ENCODE results near the gene TRPM8.

TRPM8 gene

GRCh38 chr2:233915128-233915527 is 2.0 kb upstream of the TRPM8 start:
- no peak for TF ChIP-seq TAF1 (IDR thresholded peaks at IDR 0.05; ENCODE audit: borderline replicate concordance, insufficient read depth, low read length)
- TF ChIP-seq, protein P1, sequence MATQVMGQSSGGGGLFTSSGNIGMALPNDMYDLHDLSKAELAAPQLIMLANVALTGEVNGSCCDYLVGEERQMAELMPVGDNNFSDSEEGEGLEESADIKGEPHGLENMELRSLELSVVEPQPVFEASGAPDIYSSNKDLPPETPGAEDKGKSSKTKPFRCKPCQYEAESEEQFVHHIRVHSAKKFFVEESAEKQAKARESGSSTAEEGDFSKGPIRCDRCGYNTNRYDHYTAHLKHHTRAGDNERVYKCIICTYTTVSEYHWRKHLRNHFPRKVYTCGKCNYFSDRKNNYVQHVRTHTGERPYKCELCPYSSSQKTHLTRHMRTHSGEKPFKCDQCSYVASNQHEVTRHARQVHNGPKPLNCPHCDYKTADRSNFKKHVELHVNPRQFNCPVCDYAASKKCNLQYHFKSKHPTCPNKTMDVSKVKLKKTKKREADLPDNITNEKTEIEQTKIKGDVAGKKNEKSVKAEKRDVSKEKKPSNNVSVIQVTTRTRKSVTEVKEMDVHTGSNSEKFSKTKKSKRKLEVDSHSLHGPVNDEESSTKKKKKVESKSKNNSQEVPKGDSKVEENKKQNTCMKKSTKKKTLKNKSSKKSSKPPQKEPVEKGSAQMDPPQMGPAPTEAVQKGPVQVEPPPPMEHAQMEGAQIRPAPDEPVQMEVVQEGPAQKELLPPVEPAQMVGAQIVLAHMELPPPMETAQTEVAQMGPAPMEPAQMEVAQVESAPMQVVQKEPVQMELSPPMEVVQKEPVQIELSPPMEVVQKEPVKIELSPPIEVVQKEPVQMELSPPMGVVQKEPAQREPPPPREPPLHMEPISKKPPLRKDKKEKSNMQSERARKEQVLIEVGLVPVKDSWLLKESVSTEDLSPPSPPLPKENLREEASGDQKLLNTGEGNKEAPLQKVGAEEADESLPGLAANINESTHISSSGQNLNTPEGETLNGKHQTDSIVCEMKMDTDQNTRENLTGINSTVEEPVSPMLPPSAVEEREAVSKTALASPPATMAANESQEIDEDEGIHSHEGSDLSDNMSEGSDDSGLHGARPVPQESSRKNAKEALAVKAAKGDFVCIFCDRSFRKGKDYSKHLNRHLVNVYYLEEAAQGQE (IDR thresholded peaks at IDR 0.05; ENCODE audit: insufficient read depth in 1 of 2, low read depth in 2 of 2, low read length in 2 of 2) = no peak
- no peak for TF ChIP-seq SIN3A (IDR thresholded peaks at IDR 0.05; ENCODE audit: borderline replicate concordance, insufficient read depth, low read length)
- no peak for TF ChIP-seq POLR2AphosphoS5 (IDR thresholded peaks at IDR 0.05; ENCODE audit: low read depth, low read length)
- no peak for TF ChIP-seq FOXP2 (optimal IDR thresholded peaks at IDR 0.05; ENCODE audit: borderline replicate concordance, extremely low read depth, extremely low read length, insufficient read depth)

- no peak for TF ChIP-seq POLR2AphosphoS5 (IDR thresholded peaks at IDR 0.05; ENCODE audit: low read depth, low read length)
- no peak for TF ChIP-seq TAF1 (IDR thresholded peaks at IDR 0.05; ENCODE audit: borderline replicate concordance, insufficient read depth, low read length)
- TF ChIP-seq, protein P1 (IDR thresholded peaks at IDR 0.05; ENCODE audit: insufficient read depth in 1 of 2, low read depth in 2 of 2, low read length in 2 of 2) = no peak
- TF ChIP-seq SIN3A (IDR thresholded peaks at IDR 0.05; ENCODE audit: borderline replicate concordance, insufficient read depth, low read length) = no peak
- TF ChIP-seq FOXP2 (optimal IDR thresholded peaks at IDR 0.05; ENCODE audit: borderline replicate concordance, extremely low read depth, extremely low read length, insufficient read depth) = no peak
Measured at GRCh38 chr2:233919319-233919718, 2.1 kb downstream of the TRPM8 start.

DNA sequence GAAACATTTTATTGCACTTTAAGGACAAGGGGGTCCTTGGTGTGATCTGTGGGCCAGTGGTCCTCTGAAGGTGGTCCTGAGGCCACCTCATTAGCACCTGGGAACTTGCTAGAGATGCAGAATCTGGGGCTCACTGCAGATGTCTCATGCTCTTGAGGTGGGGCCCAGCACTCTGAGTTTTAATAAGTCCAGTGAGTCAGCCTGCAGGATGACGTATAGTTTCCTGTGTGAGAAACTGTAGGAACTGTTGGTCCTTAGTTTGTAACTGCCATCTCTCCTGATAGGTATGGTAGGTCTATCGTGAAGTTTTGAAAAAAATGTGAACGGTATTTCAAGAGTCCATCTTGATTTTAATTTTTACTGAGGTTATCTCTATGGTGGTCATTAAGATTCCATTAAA is 2.8 kb downstream of the TRPM8 start:
- TF ChIP-seq, protein P1 (IDR thresholded peaks at IDR 0.05; ENCODE audit: insufficient read depth in 1 of 2, low read depth in 2 of 2, low read length in 2 of 2) = no peak
- no peak for TF ChIP-seq POLR2AphosphoS5 (IDR thresholded peaks at IDR 0.05; ENCODE audit: low read depth, low read length)
- no peak for TF ChIP-seq SIN3A (IDR thresholded peaks at IDR 0.05; ENCODE audit: borderline replicate concordance, insufficient read depth, low read length)
- no peak for TF ChIP-seq TAF1 (IDR thresholded peaks at IDR 0.05; ENCODE audit: borderline replicate concordance, insufficient read depth, low read length)
- TF ChIP-seq FOXP2 (optimal IDR thresholded peaks at IDR 0.05; ENCODE audit: borderline replicate concordance, extremely low read depth, extremely low read length, insufficient read depth) = no peak

DNA sequence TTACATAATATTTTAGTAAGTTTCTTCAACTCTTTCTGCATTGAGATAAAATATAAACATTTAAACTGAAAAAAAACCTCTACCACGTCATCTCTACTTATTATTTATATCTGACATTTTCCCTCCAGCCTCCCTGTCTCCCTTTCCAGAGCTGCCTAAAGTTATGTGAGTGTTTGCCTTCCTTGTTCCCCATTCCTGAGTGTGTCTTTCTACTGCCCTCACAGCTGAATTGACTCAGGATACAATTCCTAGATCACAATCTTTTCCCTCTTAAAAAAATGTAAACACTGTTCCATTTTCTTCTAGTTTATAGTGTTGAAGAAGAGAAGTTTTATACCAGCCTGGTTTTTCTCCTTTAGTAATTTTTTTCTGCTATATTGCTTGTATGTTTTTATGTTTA is 5.3 kb downstream of the TRPM8 start:
- TF ChIP-seq SIN3A (IDR thresholded peaks at IDR 0.05; ENCODE audit: borderline replicate concordance, insufficient read depth, low read length) (no peak), FOXP2 (optimal IDR thresholded peaks at IDR 0.05; ENCODE audit: borderline replicate concordance, extremely low read depth, extremely low read length, insufficient read depth) (no peak), TAF1 (IDR thresholded peaks at IDR 0.05; ENCODE audit: borderline replicate concordance, insufficient read depth, low read length) (no peak), POLR2AphosphoS5 (IDR thresholded peaks at IDR 0.05; ENCODE audit: low read depth, low read length) (no peak)
- TF ChIP-seq, protein P1 (IDR thresholded peaks at IDR 0.05; ENCODE audit: insufficient read depth in 1 of 2, low read depth in 2 of 2, low read length in 2 of 2) = no peak

DNA sequence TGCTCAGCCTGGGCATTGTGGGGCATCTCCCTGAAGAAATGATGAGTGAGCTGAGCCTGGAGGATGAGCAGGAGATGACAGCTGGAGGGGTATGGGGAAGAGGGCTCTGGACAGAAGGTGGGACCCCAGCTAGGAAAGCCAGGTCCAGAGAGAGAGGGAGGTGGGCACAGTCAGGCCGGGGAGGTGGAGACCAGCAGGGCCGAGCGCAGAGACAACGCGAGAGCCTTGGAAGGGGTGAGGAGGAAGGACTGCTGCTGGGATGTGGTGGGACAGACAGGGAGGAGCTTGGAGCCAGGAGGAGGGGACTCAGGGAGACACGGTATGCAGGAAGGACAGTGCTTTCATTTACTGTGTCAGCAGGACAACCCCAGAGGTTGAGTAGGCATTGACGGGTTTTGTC is 8.2 kb downstream of the TRPM8 start:
- no peak for TF ChIP-seq SIN3A (IDR thresholded peaks at IDR 0.05; ENCODE audit: borderline replicate concordance, insufficient read depth, low read length)
- no peak for TF ChIP-seq TAF1 (IDR thresholded peaks at IDR 0.05; ENCODE audit: borderline replicate concordance, insufficient read depth, low read length)
- TF ChIP-seq POLR2AphosphoS5 (IDR thresholded peaks at IDR 0.05; ENCODE audit: low read depth, low read length) = no peak
- TF ChIP-seq FOXP2 (optimal IDR thresholded peaks at IDR 0.05; ENCODE audit: borderline replicate concordance, extremely low read depth, extremely low read length, insufficient read depth) = no peak

Data from PFSK-1 (cell line).